ENCODE results near the gene IBTK.
"Not testable (repeated sequence)": the region's sequence is repeated elsewhere in the genome, so short reads cannot be mapped to it uniquely, and the experiment has no call there.

- TF ChIP-seq RAD21, SP1 (IDR thresholded peaks at IDR 0.05): not testable (repeated sequence)
Measured at GRCh38 chr6:82281550-82281949, 34.0 kb upstream of the IBTK start.

Measured in liver (tissue), 2 donors.